K562 (cell line): Measurements from ENCODE around the gene EMC10. TPM values are rescaled to one million over a fixed set of nuclear protein-coding genes. Genes with fewer than 3 reads are reported as not detected.
A peak's percentile ranks its signal among the peaks of the same experiment; 100 is the strongest.

Experiments
- BCOR ChIP-seq: fragments of 450-650 bp; IDR thresholded peaks from 2 replicates; pipeline ENCODE4 v1.6.1; 2016
- CC2D1A ChIP-seq: fragments of 450-650 bp; IDR thresholded peaks from 2 replicates; pipeline ENCODE4 v1.6.1; 2017; ENCODE audit warnings: mild to moderate bottlenecking
- CSDE1 ChIP-seq, 2 experiments: fragments of 450-650 bp; IDR thresholded peaks; 2 replicates each; pipeline ENCODE4 v1.6.1; 2016; ENCODE audit warnings: mild to moderate bottlenecking in 1 of 2
- ELF1 ChIP-seq: fragments of 200-800 bp; sonication (Bioruptor generic); IDR thresholded peaks from 2 replicates; pipeline ENCODE4 v1.6.1; 2016; ENCODE audit warnings: missing genetic modification characterization, missing compliant biosample characterization
- FOXK2 ChIP-seq, 2 experiments: fragments of 450-650 bp; IDR thresholded peaks in 1 of 2; conservative IDR thresholded peaks in 1 of 2; 2 replicates each; pipeline ENCODE4 v1.6.1; 2016; ENCODE audit warnings: low read depth in 2 of 2, mild to moderate bottlenecking in 1 of 2
- GTF2E2 ChIP-seq: fragments of 200-800 bp; sonication (Bioruptor generic); IDR thresholded peaks from 2 replicates; pipeline ENCODE4 v1.6.1; 2016; ENCODE audit warnings: missing genetic modification characterization, missing compliant biosample characterization
- HDAC8 ChIP-seq: fragments of 450-650 bp; IDR thresholded peaks from 2 replicates; pipeline ENCODE4 v1.6.1; 2016; ENCODE audit warnings: mild to moderate bottlenecking, missing genetic modification characterization, moderate library complexity, missing compliant biosample characterization
- LCOR ChIP-seq: sonication (generic); formaldehyde crosslinking; IDR thresholded peaks from 2 replicates; pipeline ENCODE4 v1.8.0; 2022; ENCODE audit warnings: mild to moderate bottlenecking, missing genetic modification reagents
- POLR2AphosphoS5 ChIP-seq: IDR thresholded peaks from 2 replicates; pipeline ENCODE4 v1.6.1; 2011; ENCODE audit warnings: mild to moderate bottlenecking, low read depth, low read length, moderate library complexity; ENCODE audit not compliant: control insufficient read depth, insufficient read depth
- PTRF ChIP-seq: fragments of 450-650 bp; IDR thresholded peaks from 2 replicates; pipeline ENCODE4 v1.6.1; 2016; ENCODE audit warnings: mild to moderate bottlenecking, missing genetic modification characterization, missing compliant biosample characterization
- RBM25 ChIP-seq: fragments of 200-400 bp; formaldehyde crosslinking; IDR thresholded peaks from 2 replicates; pipeline ENCODE4 v1.6.1; 2018; ENCODE audit warnings: low read length, low read depth, moderate library complexity; ENCODE audit not compliant: severe bottlenecking
- RNF219 ChIP-seq: fragments of 250-450 bp; sonication (Bioruptor Pico); IDR thresholded peaks from 2 replicates; pipeline ENCODE4 v1.5.0; 2022; ENCODE audit warnings: mild to moderate bottlenecking
- RREB1 ChIP-seq: fragments of 250-450 bp; sonication (Bioruptor Pico); IDR thresholded peaks from 2 replicates; pipeline ENCODE4 v1.4.0; 2020
- SMARCA5 ChIP-seq: fragments of 450-650 bp; IDR thresholded peaks from 2 replicates; pipeline ENCODE4 v1.6.1; 2016
- SMARCC2 ChIP-seq: fragments of 450-650 bp; IDR thresholded peaks from 2 replicates; pipeline ENCODE4 v1.6.1; 2017; ENCODE audit warnings: antibody characterized with exemption, moderate library complexity, mild to moderate bottlenecking, low read depth
- TCF7 ChIP-seq: sonication (generic); IDR thresholded peaks from 2 replicates; pipeline ENCODE4 v1.6.1; 2016; ENCODE audit warnings: antibody characterized with exemption, borderline replicate concordance
- TCFL5 ChIP-seq: fragments of 250-450 bp; sonication (Bioruptor Pico); conservative IDR thresholded peaks from 2 replicates; pipeline ENCODE4 v1.6.1; 2021; ENCODE audit warnings: mild to moderate bottlenecking, moderate library complexity, matching md5 sums
- TEAD2 ChIP-seq: fragments of 450-650 bp; IDR thresholded peaks from 2 replicates; pipeline ENCODE4 v1.6.1; 2016; ENCODE audit warnings: missing genetic modification characterization, control low read depth, missing compliant biosample characterization
- ZBTB9 ChIP-seq: fragments of 450-650 bp; formaldehyde crosslinking; IDR thresholded peaks from 2 replicates; pipeline ENCODE4 v1.4.0; 2020; ENCODE audit warnings: mild to moderate bottlenecking, moderate library complexity
- ZFP36 ChIP-seq: fragments of 150-350 bp; IDR thresholded peaks from 2 replicates; pipeline ENCODE4 v1.6.1; 2018; ENCODE audit warnings: low read length, low read depth; ENCODE audit not compliant: partially characterized antibody
- ZNF696 ChIP-seq: fragments of 250-450 bp; sonication (Bioruptor Pico); conservative IDR thresholded peaks from 2 replicates; pipeline ENCODE4 v1.4.0; 2020; ENCODE audit warnings: mild to moderate bottlenecking, moderate library complexity
- ZNF75A ChIP-seq: fragments of 450-650 bp; formaldehyde crosslinking; IDR thresholded peaks from 2 replicates; pipeline ENCODE4 v1.4.0; 2020; ENCODE audit warnings: mild to moderate bottlenecking
- ZNF79 ChIP-seq: fragments of 250-450 bp; sonication (Bioruptor Pico); IDR thresholded peaks from 2 replicates; pipeline ENCODE4 v1.4.0; 2020; ENCODE audit warnings: low read depth, mild to moderate bottlenecking, moderate library complexity
- polyA plus RNA-seq, 8 experiments: library from polyadenylated mRNA; depleted of rRNA in 4 of 8; stranded (reverse) in 5 of 8; unstranded in 3 of 8; fragments of >200 nt; fragmentation: Nextera tagmentation in 2 of 8; fragmentation: Illumina TruSeq in 1 of 8; extraction: Ambion mirVana in 2 of 8; extraction: Trizol in 1 of 8; gene quantifications; 2 replicates each; pipeline versions ENCODE4 v1.2.1 to v1.2.3, GENCODE V29; 2011 to 2014; ENCODE audit warnings: inconsistent platforms in 1 of 8, missing spikeins in 1 of 8
- total RNA-seq, 7 experiments: library from RNA; depleted of rRNA in 6 of 7; stranded (reverse); fragments of >200 nt in 6 of 7; fragmentation: Illumina TruSeq in 2 of 7; extraction: Trizol in 2 of 7; gene quantifications; 2 replicates each; pipeline versions ENCODE4 v1.2.1 to v1.2.3, GENCODE V29; 2011 to 2021; ENCODE audit warnings: low replicate concordance in 1 of 7

Gene EMC10
- total and polyA plus RNA-seq, 9 of the 15 experiments (the other 6 are each of a cell fraction or from before 2014, with no cell fraction given) = 1.4 to 46.0 (median 13.1) TPM

GRCh38 chr19:50453243-50453642, 23.1 kb upstream of the EMC10 start (continued):
- TF ChIP-seq ZBTB9 (CRISPR knock-in tag) (no peak), FOXK2 (conservative IDR thresholded peaks at IDR 0.05 in 1 of 2, IDR thresholded peaks at IDR 0.05 in 1 of 2; ENCODE audit: low read depth in 2 of 2) (no peak), TCF7 (no peak), TEAD2 (no peak), SMARCC2 (no peak), LCOR (no peak), ZNF79 (CRISPR knock-in tag) (no peak), ZFP36 (peak; percentile 96), RNF219 (CRISPR knock-in tag) (no peak), ZNF75A (CRISPR knock-in tag) (no peak), ELF1 (tag) (no peak), SMARCA5 (peak; percentile 54; the same call in 1 of the 2 replicates), BCOR (peak; percentile 68), CSDE1 (IDR thresholded peaks at IDR 0.05) (no peak), RREB1 (CRISPR knock-in tag) (no peak), PTRF (tag) (no peak), CC2D1A (no peak), POLR2AphosphoS5 (no peak), TCFL5 (CRISPR knock-in tag) (no peak), HDAC8 (tag) (no peak), GTF2E2 (tag) (no peak), RBM25 (peak; percentile 48), ZNF696 (CRISPR knock-in tag) (no peak)
